GM11168 (cell line): ENCODE data around the gene PCP4.
"Not testable (repeated sequence)": the region's sequence is repeated elsewhere in the genome, so short reads cannot be mapped to it uniquely, and the experiment has no call there.

ENCODE experiments used
- in situ Hi-C: fragments of 300-500 bp; cut with MboI; formaldehyde crosslinking; loops from one replicate; pipeline ENCODE4 v1.12.0; 2022; ENCODE audit warnings: low sequenced_read_pairs; ENCODE audit not compliant: unreplicated experiment

The PCP4 gene

DNA sequence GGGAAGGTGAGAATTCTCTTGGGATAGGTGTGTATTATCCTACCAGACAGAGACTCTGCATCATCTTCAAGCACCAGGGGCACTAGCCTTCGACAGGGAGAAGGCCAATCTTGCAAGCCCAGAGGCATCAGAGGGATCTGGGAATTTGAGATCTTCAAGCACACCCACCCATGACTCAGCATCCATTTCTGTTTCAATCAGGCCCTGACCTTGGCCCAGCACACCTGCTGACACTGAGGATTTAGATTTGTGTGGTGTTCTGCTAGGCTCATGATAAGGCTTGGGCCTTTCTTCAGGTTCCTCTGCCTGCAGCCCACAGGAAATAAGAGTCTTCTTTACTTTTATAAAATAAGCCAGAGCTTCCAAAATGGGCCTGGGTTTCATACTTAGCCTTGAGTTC is 6.6 kb upstream of the PCP4 start:
- in situ Hi-C loops, result no loop called here

DNA sequence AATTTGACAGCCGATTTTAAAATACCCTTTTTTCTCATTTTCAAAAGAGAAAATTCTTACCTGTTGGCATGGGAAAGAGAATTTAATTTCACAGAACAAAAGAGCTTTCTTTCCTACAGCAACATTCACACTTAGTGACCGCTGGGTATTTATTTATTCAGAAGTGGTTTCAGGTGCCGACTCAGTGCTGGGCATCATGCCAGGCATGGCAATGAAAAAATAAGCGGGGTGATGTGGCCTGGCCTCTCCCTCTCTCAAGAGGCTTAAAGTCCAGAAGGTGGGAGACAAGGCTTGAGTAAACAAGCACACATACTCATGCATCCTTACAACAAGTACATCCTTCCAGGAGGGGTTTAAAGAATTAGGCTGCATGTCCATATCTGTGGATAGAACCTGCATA is 4.1 kb upstream of the PCP4 start:
- in situ Hi-C loops, result no loop called here

DNA sequence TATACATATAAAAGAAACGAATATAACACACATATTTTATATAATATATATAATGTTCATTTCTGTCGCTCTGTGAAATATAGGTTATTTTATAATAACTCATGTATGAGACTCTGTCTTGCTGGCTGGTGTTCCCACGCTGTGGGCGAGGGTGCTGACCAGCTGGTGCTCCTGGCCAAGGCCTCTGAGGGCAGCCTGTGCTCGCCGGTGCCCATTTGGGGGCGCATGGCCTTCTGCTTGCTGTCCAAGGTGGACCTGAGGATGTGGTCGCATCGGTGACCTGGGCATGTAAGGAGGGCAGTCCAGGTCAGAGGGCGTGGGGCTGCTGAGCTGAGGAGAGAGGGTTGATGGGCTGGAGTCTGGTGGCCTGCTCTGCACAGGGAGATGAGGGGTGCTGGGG is 1.1 kb upstream of the PCP4 start:
- in situ Hi-C loops, result no loop called here

DNA sequence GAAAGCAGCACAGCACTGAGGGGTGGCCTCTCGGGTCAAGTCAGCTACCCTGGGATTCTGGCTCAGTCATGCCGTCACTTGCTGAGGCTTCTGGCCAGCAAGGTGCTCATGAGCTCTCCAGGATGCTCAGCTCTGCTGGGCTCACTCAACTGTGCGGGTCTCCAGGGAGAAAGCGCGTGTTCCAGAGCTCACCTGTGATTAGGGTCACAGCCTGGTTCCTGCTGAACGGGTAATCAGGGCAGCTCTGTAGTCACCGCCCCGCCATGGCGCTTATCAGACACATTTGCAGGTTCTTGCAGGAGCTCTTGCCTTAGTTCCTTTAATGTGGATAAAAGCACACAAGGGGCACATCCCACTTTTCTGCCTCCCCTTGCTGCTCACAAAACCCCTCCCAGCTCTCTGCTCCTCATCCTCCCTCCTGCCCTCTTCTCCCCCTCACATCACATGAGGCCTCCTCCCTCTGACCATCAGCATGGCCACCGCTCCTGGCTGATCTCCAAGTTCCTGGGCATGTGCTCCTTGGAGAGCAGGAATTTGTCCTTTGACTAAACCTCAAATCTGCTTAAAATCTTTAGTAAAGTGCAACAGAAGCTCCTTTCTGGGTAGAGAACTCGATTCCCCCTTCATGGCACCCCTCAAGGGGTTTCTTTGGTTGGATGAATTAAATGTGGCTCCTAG is 2.0 kb downstream of the PCP4 start:
- in situ Hi-C loops, result no loop called here

DNA sequence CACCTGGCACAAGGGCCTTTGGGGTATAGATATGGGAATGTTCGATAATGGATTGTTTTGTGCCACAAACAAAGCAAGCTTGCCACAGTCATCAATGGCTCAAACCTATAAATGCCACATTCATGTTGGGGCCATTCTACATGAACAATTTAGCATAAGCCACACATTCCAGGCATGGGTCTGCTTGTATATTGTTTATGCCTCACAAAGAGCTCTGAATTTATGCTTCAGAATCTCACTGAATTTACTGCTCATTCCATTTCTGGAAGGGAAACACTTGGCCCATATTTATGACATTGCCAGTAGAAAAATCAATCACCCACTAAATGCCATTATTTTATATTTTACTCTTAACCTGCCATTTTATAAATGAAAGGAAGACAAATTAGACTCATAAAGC is 6.4 kb downstream of the PCP4 start:
- in situ Hi-C loops, result no loop called here

DNA sequence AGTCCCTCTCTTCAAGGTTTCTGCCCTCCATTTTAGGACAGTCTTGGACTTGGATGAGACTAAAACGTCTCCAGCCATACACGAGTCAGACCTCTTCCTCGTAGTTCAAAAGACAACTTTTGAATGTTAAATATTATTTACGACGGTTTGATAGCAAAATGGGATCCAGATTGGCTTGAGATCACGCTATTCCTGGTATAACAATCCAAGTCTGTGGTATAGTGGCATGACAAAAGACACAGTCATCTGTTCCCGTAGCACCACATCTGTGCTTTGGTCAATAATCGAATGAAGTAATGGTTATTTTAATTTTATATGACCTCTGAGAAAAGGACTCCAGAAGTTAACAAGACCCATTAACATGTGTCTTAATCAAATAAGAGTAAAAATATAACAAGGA is 7.0 kb downstream of the PCP4 start:
- in situ Hi-C loops, result no loop called here

DNA sequence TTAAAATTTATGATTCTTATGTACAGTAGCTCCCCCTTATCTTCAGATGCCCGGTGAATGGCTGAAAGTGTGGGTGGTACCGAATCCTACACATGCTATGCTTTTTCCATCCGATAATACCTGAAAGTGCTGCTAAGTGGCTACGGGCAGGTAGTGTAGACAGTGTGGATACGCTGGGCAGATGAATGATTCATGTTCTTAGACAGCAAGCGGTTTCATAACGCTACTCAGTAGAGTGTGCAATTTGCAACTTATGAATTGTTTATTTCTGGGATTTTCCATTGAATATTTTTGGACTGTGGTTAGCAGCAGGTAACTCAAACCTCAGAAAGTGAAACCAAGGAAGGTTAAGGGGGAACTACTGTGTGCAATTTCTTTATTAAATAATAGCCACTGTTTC is 7.5 kb downstream of the PCP4 start:
- in situ Hi-C loops, result no loop called here

DNA sequence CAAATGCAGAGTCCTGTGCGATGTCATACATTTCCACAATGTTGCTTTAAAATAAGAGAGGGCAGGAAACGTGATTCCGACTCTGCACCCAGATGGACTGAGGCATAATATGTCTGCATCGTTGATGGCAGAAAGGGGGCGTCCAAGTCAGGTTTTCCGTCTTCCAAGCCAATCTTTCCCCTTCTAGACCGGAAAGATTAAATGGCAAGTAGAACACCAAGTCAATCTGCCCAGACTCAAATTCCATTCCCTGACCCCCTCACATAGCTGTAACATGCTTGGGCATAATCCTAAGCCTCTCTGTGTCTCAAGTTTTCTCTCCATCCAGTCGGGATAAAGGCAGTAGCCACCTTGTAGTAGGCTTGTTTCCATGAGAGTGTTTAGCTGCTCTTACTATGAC is 14.4 kb downstream of the PCP4 start:
- in situ Hi-C loops, result no loop called here

DNA sequence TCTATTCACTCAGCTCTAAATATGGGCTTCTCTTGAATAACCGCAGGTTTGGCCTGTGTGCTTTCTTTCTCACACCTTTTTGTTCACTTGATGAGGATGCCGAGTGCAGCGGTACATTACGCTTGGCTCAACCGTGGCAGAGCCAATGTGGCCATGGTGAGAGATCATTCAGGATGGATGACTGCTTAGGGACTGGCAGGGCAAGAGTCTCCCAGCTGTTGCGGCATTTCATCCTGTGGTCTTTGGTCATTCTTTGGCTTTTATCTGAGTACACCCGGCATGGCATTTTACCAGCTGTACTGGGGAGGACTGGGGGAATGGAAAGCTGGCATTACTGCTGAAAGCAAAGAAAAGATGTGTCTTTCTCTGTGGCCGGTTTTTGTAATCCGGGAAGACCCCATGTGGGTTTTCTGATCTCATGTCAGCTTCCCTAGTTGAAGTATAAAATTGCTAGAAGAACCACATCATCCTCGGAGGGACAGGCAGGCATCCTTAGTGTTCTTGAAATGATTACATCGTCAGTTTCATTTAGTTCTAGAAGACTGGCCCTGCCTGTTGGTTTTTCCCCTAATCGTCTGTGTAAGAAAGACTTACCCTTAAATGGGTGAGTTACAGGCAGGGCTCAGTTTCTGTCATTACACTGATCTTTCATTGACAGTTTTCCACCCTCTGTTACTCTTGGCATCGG is 15.1 kb downstream of the PCP4 start:
- in situ Hi-C loops, result no loop called here

DNA sequence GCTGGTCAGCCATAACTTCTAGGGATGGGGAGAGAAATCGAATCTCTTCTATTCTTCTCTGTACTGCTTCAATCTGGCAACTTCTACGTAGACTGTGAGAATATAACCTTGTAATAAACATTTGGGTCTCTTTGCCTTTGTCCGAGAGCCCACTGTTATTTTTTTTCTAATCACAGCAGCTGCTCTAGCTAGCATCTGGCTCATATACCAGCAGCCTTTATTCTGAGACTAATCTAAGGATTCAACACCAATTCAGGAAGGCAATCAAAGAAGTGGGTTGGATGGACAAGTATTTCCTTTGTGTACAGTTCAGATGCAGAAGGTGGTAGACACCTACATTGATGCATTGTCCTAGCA is 15.6 kb downstream of the PCP4 start:
- in situ Hi-C loops, result no loop called here

DNA sequence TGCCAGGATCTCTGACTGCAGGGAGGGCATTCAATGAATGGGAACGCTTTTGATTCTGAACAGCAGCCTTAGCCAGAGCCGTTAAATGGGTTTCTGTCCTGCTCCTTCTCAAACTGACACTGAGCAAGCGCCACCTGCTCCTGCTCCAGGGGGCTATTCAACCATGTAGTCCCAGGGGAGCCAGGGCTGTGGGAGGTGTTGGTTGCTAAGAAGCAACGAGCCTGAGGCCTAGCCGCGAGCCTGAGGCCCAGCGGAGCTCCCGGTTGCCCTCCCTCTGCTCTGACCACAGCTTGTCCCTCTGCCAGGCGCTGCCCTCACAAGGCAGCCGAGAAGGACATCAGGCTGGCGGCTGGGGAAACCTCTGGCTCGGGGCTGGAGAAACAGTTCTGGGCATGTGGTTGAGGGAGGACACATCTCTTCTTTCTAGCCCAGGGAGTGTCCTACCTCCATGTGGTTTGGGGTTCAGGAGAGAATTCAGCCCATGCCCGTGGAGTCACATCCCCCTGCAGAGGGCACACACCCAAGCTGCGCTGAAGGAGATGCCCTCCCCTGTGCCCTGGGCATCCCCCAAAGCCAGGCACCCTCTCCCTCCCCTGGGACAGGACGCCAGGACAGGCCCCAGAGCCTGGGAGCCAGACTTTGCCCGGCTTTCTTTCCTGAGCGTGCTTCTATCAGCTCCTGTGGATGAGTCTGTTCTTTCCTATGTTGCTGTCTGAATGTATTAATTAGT is 18.0 kb downstream of the PCP4 start:
- in situ Hi-C loops, result no loop called here

DNA sequence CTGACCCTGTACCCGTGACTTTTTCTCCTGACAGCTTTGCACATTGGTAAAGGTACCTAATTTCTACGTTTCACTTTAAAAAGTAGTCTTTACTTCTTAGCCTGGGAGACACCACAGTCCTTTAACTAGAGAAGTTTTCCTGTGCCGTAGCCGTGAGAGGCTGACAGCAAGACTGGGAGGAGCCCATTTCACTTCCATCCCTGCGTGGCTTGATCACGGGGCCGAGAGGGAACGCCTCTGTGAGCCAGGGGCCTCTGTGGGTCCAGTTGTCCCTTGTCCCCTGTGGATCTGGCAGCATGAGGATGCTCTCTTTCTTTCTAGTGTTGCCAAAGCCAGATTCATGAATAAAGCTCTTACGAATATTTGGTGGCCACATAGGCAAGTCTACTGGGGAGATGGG is 21.6 kb downstream of the PCP4 start:
- in situ Hi-C loops, result no loop called here

DNA sequence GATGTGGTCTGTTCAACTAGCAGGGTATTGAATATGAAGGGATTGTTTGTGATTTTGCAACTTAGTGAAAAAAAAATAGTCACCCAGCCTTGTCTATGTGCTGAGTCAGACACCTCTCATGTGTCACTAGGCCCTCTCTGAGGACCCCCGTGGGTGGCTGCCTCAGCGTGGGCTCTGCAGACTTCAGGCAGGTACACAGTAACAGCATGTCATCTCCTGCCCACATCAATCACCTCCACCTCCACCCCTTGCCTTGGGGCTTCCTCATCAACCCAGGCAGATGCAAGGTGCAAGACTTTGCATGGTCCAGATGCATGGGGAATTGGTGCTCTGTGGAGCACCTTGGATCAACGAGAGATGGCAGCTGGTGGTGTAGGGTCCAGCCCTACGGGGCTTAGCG is 23.9 kb downstream of the PCP4 start:
- in situ Hi-C loops, result no loop called here

DNA sequence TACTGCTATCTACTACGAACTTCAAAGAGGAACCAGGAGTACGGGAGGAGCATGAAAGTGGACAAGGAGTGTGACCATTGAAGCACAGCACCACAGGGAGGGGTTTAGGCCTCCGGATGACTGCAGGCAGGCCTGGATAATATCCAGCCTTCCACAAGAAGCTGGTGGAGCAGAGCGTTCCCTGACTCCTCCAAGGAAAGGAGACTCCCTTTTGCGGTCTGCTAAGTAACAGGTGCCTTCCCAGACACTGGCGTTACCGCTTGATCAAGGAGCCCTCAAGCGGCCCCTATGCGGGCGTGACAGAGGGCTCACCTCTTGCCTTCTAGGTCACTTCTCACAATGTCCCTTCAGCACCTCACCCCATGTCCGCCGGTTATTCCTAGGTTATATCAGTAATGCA is 24.6 kb downstream of the PCP4 start:
- in situ Hi-C loops, result not testable (repeated sequence)

DNA sequence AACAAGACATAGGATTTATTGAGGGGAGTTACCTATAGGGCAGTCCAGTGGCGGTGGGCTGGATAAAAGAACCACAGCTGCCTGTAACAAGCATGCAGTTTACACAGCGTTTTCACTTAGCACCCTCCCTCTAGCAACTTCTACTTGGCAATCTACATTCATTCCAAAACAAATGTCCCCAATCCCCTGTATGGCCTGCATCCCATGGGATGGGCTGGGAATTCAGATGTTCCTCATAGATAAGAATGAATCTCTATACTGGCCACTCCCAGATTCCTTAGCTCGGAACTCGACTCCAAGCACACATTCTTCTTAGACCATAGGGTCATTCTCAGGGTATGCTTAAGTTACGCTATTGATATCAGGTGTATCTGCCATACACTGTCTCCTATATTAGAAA is 33.3 kb downstream of the PCP4 start:
- in situ Hi-C loops, result no loop called here

DNA sequence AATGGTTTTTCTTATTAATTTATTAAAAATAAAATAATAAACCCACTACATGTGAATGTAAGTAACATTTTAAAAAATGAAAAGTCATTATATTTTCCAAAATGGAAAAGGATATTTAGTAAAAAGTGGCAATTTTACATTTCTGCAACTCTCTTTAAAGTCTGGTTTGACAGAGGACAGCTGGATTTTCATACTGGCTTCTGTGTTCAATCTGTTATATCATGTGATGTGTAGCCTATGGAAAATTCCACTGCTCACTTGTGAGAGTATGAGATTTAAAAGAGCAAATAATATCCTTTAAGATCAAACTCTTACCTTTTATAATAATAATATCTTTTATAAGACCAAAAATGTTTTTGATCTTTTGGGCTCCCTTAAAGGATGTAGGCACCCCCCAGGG is 33.7 kb downstream of the PCP4 start:
- in situ Hi-C loops, result no loop called here

DNA sequence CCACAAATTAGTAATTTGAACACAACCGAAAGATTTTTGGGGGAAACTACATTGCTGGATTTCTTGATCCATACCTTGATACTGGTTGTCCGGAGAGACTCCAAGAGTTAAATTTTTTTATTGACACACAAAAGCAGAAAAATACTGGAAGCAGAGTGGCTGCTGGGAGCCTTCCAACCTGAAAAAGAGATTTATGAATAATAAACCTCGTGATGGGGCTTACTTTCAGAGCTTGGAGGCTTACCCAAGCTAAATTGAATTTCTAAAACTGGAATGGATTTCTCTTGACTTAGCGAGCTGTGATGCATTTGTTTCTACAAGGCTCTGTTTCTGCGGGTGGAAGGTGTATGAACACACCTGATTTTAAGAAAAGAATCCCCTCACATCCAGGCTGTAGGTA is 35.7 kb downstream of the PCP4 start:
- in situ Hi-C loops, result no loop called here

DNA sequence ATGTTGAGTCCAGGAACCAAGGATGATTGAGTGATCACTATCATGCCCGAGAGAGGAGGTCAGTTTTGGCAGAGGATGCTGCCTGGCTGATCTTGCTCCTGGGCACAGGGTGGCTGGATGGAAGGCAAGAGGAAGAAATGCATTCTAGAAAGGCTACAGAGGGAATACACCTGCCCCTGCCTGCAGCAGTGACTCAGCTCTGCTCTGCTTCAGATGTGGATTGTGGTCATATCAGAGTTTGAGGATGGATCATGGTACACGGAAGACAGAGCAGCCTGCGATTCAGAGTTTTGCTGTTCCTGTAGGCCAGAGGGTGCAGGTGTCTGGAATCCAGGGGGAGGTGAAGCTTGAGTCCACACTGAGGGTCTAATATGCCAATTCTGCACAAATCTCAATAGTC is 37.2 kb downstream of the PCP4 start:
- in situ Hi-C loops, result no loop called here

DNA sequence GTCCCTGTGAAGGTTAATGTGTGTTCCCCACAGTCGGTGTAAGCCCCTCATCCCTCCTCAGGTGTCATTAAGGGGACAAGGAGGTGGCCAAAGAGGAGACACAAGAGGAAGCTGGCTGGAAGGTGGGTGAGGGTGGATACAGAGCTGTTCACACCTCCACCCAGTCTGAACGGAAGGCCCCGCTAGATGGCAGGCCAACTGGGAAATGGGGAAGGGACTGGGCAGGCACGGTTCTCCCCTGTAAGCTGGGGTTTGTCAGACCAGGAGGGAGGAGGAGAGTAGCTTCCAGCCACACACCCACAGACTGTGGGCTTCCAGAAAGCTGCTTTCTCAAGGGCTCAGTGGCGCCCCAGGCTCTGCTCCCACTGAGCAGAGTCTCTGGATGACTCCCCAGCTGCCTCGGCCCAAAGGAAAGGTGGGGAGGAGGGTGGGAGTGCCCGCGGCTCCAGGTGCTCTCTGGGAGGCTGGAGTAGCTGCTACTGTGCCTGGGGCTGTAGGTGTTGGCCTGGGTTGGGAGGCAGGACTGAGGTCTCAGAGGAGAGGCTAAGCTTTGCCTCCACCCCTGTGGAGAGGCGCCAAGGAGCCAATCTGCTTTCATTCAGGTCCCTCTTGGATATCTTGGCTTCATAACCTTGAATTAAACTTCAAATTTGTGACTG is 41.2 kb downstream of the PCP4 start:
- in situ Hi-C loops, result no loop called here

DNA sequence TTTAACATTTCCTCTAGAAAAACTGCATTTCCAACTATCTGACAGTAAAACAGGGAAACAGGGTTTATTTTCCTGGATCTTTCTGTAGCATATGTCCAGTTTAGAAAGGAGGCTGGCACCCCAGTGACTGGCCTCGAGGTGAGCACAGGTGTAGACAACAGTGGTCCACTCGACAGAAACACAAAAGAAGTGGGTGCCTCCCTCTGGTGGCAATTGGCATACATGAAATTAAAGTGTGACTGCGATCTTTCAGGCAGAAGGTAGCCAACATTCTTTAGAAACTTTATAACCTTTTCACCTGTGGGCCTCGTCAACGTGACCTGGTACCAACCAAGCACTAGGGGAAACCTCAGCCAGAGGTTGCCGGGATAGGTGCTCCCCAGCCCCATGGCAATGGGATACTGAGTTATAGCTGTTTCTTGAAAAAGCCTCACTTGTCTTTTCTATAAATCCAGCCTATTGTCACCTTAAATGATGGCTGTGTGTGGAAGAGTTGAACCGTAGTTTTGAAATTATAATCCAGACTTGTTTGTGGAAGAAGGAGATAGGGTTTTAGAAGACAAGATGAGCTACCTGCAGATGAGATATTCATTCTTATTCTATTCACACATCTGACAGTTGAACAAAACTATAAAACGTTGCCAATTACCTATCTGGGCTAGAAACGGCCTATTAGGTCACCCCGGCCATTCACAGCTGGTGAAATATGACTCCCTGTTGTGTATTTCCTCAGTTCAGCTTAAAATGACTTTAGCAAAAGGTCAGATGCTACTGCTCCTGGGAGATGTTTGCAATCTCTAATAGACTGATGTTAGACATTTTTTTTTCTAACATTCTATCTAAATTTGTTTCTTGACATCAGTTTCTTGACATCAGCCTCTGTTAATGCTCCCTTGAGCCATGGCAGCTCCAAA is 44.3 kb downstream of the PCP4 start:
- in situ Hi-C loops, result no loop called here
